K562 (cell line): Measurements from ENCODE around the gene DIP2C. TPM values are rescaled to one million over a fixed set of nuclear protein-coding genes. Genes with fewer than 3 reads are reported as not detected.

Source experiments
- ATAC-seq: fragments of 200-7000 bp; cut with Tn5 transposase; 3 replicates; pipeline ENCODE4 v1.9.1; 2020; ENCODE audit warnings: moderate library complexity
- BruUV-seq: library from RNA; stranded (reverse); fragments of 400-500 nt; replicated peaks from 2 replicates; lab custom pipeline; 2021; lab: Mats Ljungman, UMichigan
- CTCF ChIA-PET: fragments of 300-600 bp; formaldehyde crosslinking; extraction: SDS; loops from one replicate; lab custom pipeline; 2021; ENCODE audit warnings: low intra/inter-chr PET ratio; lab: Yijun Ruan, JAX
- POLR2A ChIA-PET: fragments of 300-600, 350-650 bp; sonication (Branson Sonifier 250); formaldehyde crosslinking; extraction: SDS; loops from one replicate; lab custom pipeline; 2021; ENCODE audit warnings: antibody characterized with exemption, inconsistent platforms; lab: Yijun Ruan, JAX
- DNase-seq, 4 experiments: peaks; one replicate each; pipeline versions ENCODE4 v3.0.0 to v3.0.0-alpha.2; 2011 to 2018; ENCODE audit warnings: low spot score in 3 of 4, mixed read lengths in 3 of 4; ENCODE audit errors: extremely low read depth in 1 of 4
- FAIRE-seq: peaks from 2 replicates; lab custom pipeline; 2011; peaks lifted over from hg19 to GRCh38; lab: Jason Lieb, UNC
- H2AFZ ChIP-seq: 2 replicates; pipeline ENCODE4 v1.6.0; 2011; ENCODE audit warnings: low read depth, low read length, control low read depth, inconsistent platforms
- H3K27ac ChIP-seq: fragments of 200-600 bp; 3 replicates; pipeline ENCODE4 v1.8.0; 2011; ENCODE audit warnings: low read depth, mild to moderate bottlenecking, control low read depth, inconsistent platforms, low read length, moderate library complexity, mixed read lengths; ENCODE audit errors: extremely low read depth
- H3K27me3 ChIP-seq, 2 experiments: fragments of 300-600 bp in 1 of 2; 2 replicates in 1 of 2; 3 replicates in 1 of 2; pipeline versions ENCODE4 v1.6.0 to v1.8.0; 2011; ENCODE audit warnings: inconsistent platforms in 2 of 2, low read length in 2 of 2, mild to moderate bottlenecking in 1 of 2, mixed read lengths in 1 of 2, moderate library complexity in 1 of 2; ENCODE audit not compliant: control insufficient read depth in 2 of 2, insufficient read depth in 2 of 2
- H3K36me3 ChIP-seq: fragments of 300-600 bp; 3 replicates; pipeline ENCODE4 v1.8.0; 2011; ENCODE audit warnings: mild to moderate bottlenecking, low read length, inconsistent platforms; ENCODE audit not compliant: control insufficient read depth, insufficient read depth
- H3K4me1 ChIP-seq, 2 experiments: fragments of 200-600 bp in 1 of 2; replicated peaks in 1 of 2; 2 replicates in 1 of 2; 3 replicates in 1 of 2; pipeline versions ENCODE4 v1.5.1 to v1.8.0; 2011; ENCODE audit warnings: inconsistent platforms in 2 of 2, low read length in 2 of 2, mild to moderate bottlenecking in 1 of 2, mixed read lengths in 1 of 2, moderate library complexity in 1 of 2; ENCODE audit not compliant: control insufficient read depth in 2 of 2, insufficient read depth in 2 of 2
- H3K4me2 ChIP-seq: 2 replicates; pipeline ENCODE4 v1.6.1; 2011; ENCODE audit warnings: low read length, control low read depth, inconsistent platforms, mixed read lengths; ENCODE audit not compliant: insufficient read depth
- H3K4me3 ChIP-seq: fragments of 200-600 bp; sonication (generic), shearing (Covaris generic); 2 replicates; pipeline ENCODE4 v1.5.1; 2016; ENCODE audit warnings: control low read depth, inconsistent platforms
- H3K79me2 ChIP-seq: fragments of 200-600 bp; 3 replicates; pipeline ENCODE4 v1.8.0; 2011; ENCODE audit warnings: low read length, inconsistent platforms; ENCODE audit not compliant: control insufficient read depth, insufficient read depth
- H3K9ac ChIP-seq, 2 experiments: 2 replicates each; pipeline versions ENCODE4 v1.6.0 to v1.6.1; 2011; ENCODE audit warnings: low read depth in 2 of 2, low read length in 2 of 2, control low read depth in 1 of 2, inconsistent platforms in 1 of 2, mild to moderate bottlenecking in 1 of 2, mixed read lengths in 1 of 2; ENCODE audit not compliant: insufficient read depth in 1 of 2
- H3K9me1 ChIP-seq: one replicate; pipeline ENCODE4 v1.6.0; 2011; ENCODE audit warnings: inconsistent platforms, mild to moderate bottlenecking, low read length, moderate library complexity; ENCODE audit not compliant: control insufficient read depth, insufficient read depth
- H3K9me3 ChIP-seq: replicated peaks from 2 replicates; pipeline ENCODE4 v1.5.1; 2011; ENCODE audit warnings: low read depth, low read length, inconsistent platforms; ENCODE audit not compliant: control insufficient read depth, insufficient read depth
- H4K20me1 ChIP-seq: replicated peaks from 2 replicates; pipeline ENCODE4 v1.6.1; 2011; ENCODE audit warnings: low read length, inconsistent platforms, mixed read lengths; ENCODE audit not compliant: control insufficient read depth, insufficient read depth
- FOXP4 ChIP-seq: sonication (generic); formaldehyde crosslinking; IDR thresholded peaks from 2 replicates; pipeline ENCODE4 v1.8.0; 2022; ENCODE audit warnings: mild to moderate bottlenecking, missing genetic modification reagents, borderline replicate concordance
- MEF2A ChIP-seq: IDR thresholded peaks from 2 replicates; pipeline ENCODE4 v1.6.1; 2011; ENCODE audit warnings: low read depth, mild to moderate bottlenecking, low read length, moderate library complexity; ENCODE audit not compliant: control insufficient read depth
- NONO ChIP-seq, 2 experiments: fragments of 200-400 bp in 1 of 2; fragments of 450-650 bp in 1 of 2; formaldehyde crosslinking in 1 of 2; IDR thresholded peaks; 2 replicates each; pipeline ENCODE4 v1.6.1; 2017; ENCODE audit warnings: low read depth in 2 of 2, mild to moderate bottlenecking in 2 of 2, moderate library complexity in 2 of 2, low read length in 1 of 2
- PYGO2 ChIP-seq: fragments of 450-650 bp; IDR thresholded peaks from 2 replicates; pipeline ENCODE4 v1.6.1; 2016; ENCODE audit warnings: mild to moderate bottlenecking, missing genetic modification characterization, moderate library complexity, missing compliant biosample characterization
- RBBP5 ChIP-seq: fragments of 200-600 bp; sonication (generic); IDR thresholded peaks from 2 replicates; pipeline ENCODE4 v1.6.1; 2012; ENCODE audit warnings: borderline replicate concordance, mild to moderate bottlenecking, low read length, control low read depth, inconsistent platforms; ENCODE audit not compliant: insufficient read depth, poor library complexity, severe bottlenecking
- SIRT6 ChIP-seq: IDR thresholded peaks from one replicate; pipeline ENCODE4 v1.6.1; 2012; ENCODE audit warnings: low read depth, mild to moderate bottlenecking, control low read depth, inconsistent platforms, low read length, moderate library complexity
- TAF15 ChIP-seq: fragments of 200-400 bp; formaldehyde crosslinking; IDR thresholded peaks from 2 replicates; pipeline ENCODE4 v1.6.1; 2017; ENCODE audit warnings: mild to moderate bottlenecking, low read depth, low read length, moderate library complexity
- WGBS: fragments of 100-300 bp; shearing (Covaris generic); methylation state at CpG from one replicate; pipeline ENCODE4 v1.1.6; 2016; ENCODE audit warnings: low coverage, mixed read lengths; ENCODE audit not compliant: insufficient coverage; ENCODE audit errors: missing lambda C conversion rate; 5-methylcytosine and 5-hydroxymethylcytosine counted together
- in situ Hi-C: fragments of 300-500 bp; cut with MboI; formaldehyde crosslinking; loops from 4 replicates; pipeline ENCODE4 v1.15.0; 2018; ENCODE audit warnings: inconsistent platforms, mixed read lengths
- intact Hi-C: fragments of 100-400 bp; cut with micrococcal nuclease; formaldehyde crosslinking; loops from 2 replicates; pipeline ENCODE4 v1.14.2; 2022
- polyA plus RNA-seq, 8 experiments: library from polyadenylated mRNA; depleted of rRNA in 4 of 8; stranded (reverse) in 5 of 8; unstranded in 3 of 8; fragments of >200 nt; fragmentation: Nextera tagmentation in 2 of 8; fragmentation: Illumina TruSeq in 1 of 8; extraction: Ambion mirVana in 2 of 8; extraction: Trizol in 1 of 8; gene quantifications; 2 replicates each; pipeline versions ENCODE4 v1.2.1 to v1.2.3, GENCODE V29; 2011 to 2014; ENCODE audit warnings: inconsistent platforms in 1 of 8, missing spikeins in 1 of 8
- total RNA-seq, 7 experiments: library from RNA; depleted of rRNA in 6 of 7; stranded (reverse); fragments of >200 nt in 6 of 7; fragmentation: Illumina TruSeq in 2 of 7; extraction: Trizol in 2 of 7; gene quantifications; 2 replicates each; pipeline versions ENCODE4 v1.2.1 to v1.2.3, GENCODE V29; 2011 to 2021; ENCODE audit warnings: low replicate concordance in 1 of 7

Gene DIP2C
- total and polyA plus RNA-seq, 9 of the 15 experiments (the other 6 are each of a cell fraction or from before 2014, with no cell fraction given): 0.01 TPM; not detected in 8

GRCh38 chr10:526651-527312 is 162.7 kb downstream of the DIP2C start (continued):
- no peak for TF ChIP-seq FOXP4 (CRISPR knock-in tag)

GRCh38 chr10:525565-526315 is 163.7 kb downstream of the DIP2C start:
- Histone ChIP-seq H4K20me1 (peaks cover 4% of the 10 kb centered on the region; the same call in 1 of the 2 replicates), H3K4me2 (no peak overlapping the region), H3K36me3 (no peaks in the 10 kb centered on the region), H3K79me2 (no peaks in the 10 kb centered on the region), H3K27ac (no peak overlapping the region), H3K4me3 (no peak overlapping the region), H3K27me3 (peaks cover 32 to 68% of the 10 kb centered on the region in 2 experiments), H3K9me3 (no peaks in the 10 kb centered on the region), H3K9me1 (no peaks in the 10 kb centered on the region), H3K9ac (no peak overlapping the region), H3K4me1 (no peaks in the 10 kb centered on the region; a peak in 1 of 5 replicates), H2AFZ (no peak overlapping the region)
- ATAC-seq (no peak), DNase-seq (no peak), FAIRE-seq (no peak)
- no TSS peak for BruUV-seq
- POLR2A ChIA-PET: interaction anchor here (0.6 to 1.0 kb wide), 2 partner anchors 11 to 187 kb away, joined by 4 read pairs; no protein-coding TSS in a partner anchor
- WGBS: under 1% methylated on average over 17 of the region's 17 CpGs
- TF ChIP-seq NONO (IDR thresholded peaks at IDR 0.05; ENCODE audit: low read depth in 2 of 2, low read length in 1 of 2) (no peak), MEF2A (no peak), PYGO2 (tag) (no peak), TAF15 (no peak), SIRT6 (no peak), RBBP5 (no peak)
- intact Hi-C loops (no loop called here), in situ Hi-C loops (loop anchor here (10.0 kb wide), 1 partner anchor 249 kb away; no protein-coding TSS in a partner anchor)
- CTCF ChIA-PET: no interaction called here
